CD8-positive, alpha-beta memory T cell (primary cell): Measurements from ENCODE around the gene IKZF1. TPM values are rescaled to one million over a fixed set of nuclear protein-coding genes. Genes with fewer than 3 reads are reported as not detected.

Experiments used
- CTCF ChIA-PET: fragments of 350-600 bp; sonication (Branson Sonifier 250); formaldehyde crosslinking; loops from one replicate; lab custom pipeline; 2021; ENCODE audit warnings: antibody characterized with exemption; lab: Charles Lee
- POLR2A ChIA-PET: fragments of 350-600 bp; sonication (Branson Sonifier 250); formaldehyde crosslinking; loops from one replicate; lab custom pipeline; 2021; ENCODE audit warnings: antibody characterized with exemption; lab: Charles Lee
- DNase-seq, 5 donors: peaks; one replicate each; pipeline versions ENCODE4 v3.0.0 to v3.0.0-alpha.2; 2020 to 2022; ENCODE audit warnings: mixed read lengths in 1 of 5
- H3K27ac ChIP-seq: one replicate; pipeline ENCODE4 v1.7.0; 2013; ENCODE audit warnings: low read depth, mild to moderate bottlenecking, low read length, moderate library complexity
- H3K27me3 ChIP-seq: 2 replicates; pipeline ENCODE4 v1.7.0; 2013; ENCODE audit warnings: low read length, mild to moderate bottlenecking; ENCODE audit not compliant: insufficient read depth, poor library complexity, severe bottlenecking
- H3K36me3 ChIP-seq: 2 replicates; pipeline ENCODE4 v1.7.0; 2013; ENCODE audit warnings: mild to moderate bottlenecking, low read length, moderate library complexity; ENCODE audit not compliant: insufficient read depth
- H3K4me1 ChIP-seq: 2 replicates; pipeline ENCODE4 v1.7.0; 2013; ENCODE audit warnings: mild to moderate bottlenecking, low read length, moderate library complexity; ENCODE audit not compliant: insufficient read depth
- H3K4me3 ChIP-seq: 2 replicates; pipeline ENCODE4 v1.7.0; 2013; ENCODE audit warnings: mild to moderate bottlenecking, low read length
- H3K9me3 ChIP-seq: 2 replicates; pipeline ENCODE4 v1.7.0; 2013; ENCODE audit warnings: mild to moderate bottlenecking, low read length
- H3K27ac Mint-ChIP-seq, 8 donors: one replicate each; pipeline ENCODE4 v1.8.0; 2020 to 2021; ENCODE audit warnings: mixed read lengths in 8 of 8, mild to moderate bottlenecking in 6 of 8, inconsistent platforms in 3 of 8, moderate library complexity in 3 of 8
- H3K27me3 Mint-ChIP-seq, 2 donors: one replicate each; pipeline ENCODE4 v1.8.0; 2020 to 2021; ENCODE audit warnings: mixed read lengths in 2 of 2, mild to moderate bottlenecking in 1 of 2, moderate library complexity in 1 of 2
- H3K36me3 Mint-ChIP-seq, 3 donors: one replicate each; pipeline ENCODE4 v1.8.0; 2020 to 2021; ENCODE audit warnings: mixed read lengths in 3 of 3, inconsistent platforms in 1 of 3, mild to moderate bottlenecking in 1 of 3
- H3K4me1 Mint-ChIP-seq, 3 donors: one replicate each; pipeline ENCODE4 v1.8.0; 2020 to 2021; ENCODE audit warnings: mixed read lengths in 3 of 3, inconsistent platforms in 1 of 3, mild to moderate bottlenecking in 1 of 3
- H3K4me3 Mint-ChIP-seq, 7 donors: one replicate each; pipeline ENCODE4 v1.8.0; 2020 to 2021; ENCODE audit warnings: mixed read lengths in 7 of 7, mild to moderate bottlenecking in 6 of 7, moderate library complexity in 4 of 7, inconsistent platforms in 2 of 7
- H3K9me3 Mint-ChIP-seq, 5 donors: one replicate each; pipeline ENCODE4 v1.8.0; 2020 to 2022; ENCODE audit warnings: mixed read lengths in 5 of 5, mild to moderate bottlenecking in 3 of 5, moderate library complexity in 2 of 5, inconsistent platforms in 1 of 5
- polyA plus RNA-seq: library from polyadenylated mRNA; unstranded; fragments of 300-500 nt; fragmentation: Illumina TruSeq; gene quantifications from one replicate; pipeline ENCODE4 v1.2.3, GENCODE V29; 2021
- total RNA-seq, 2 experiments: library from RNA; stranded (reverse); gene quantifications; one replicate each; pipeline ENCODE4 v1.2.3, GENCODE V29; 2021

The IKZF1 gene
- total and polyA plus RNA-seq, 3 experiments from 2014 or later: 225 to 238 (median 226) TPM

DNA sequence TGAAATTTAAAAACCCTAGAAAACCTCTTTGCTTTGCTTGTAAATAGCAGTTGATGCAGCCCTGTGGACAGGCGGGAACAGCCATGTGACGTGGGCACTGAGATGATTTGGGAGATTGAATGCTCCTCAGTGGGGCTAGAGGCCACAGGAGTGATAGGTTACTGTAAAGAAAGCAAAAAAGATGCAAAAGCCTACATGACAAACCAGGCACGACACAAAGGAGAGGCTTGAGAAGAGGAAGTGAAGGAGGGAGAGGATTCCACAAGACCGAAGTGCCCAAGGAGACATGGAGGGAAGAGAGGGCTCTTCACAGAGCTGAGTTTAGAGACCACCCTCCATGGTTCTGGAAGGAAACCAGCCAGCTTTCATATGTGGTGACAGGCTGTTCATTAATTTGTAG, 25.7 kb downstream of the IKZF1 start:
- Mint-ChIP-seq H3K9me3 (no peaks in the 10 kb centered on the region), H3K27ac (peak overlapping the region in 2 of 8 donors; percentile 86 to 94), H3K36me3 (peaks cover 5 to 68% (median 20%) of the 10 kb centered on the region in 3 donors), H3K4me3 (peak overlapping the region in 1 of 7 donors; percentile 35), H3K27me3 (no peaks in the 10 kb centered on the region), H3K4me1 (peaks cover 20 to 34% (median 30%) of the 10 kb centered on the region in 3 donors)
- CTCF ChIA-PET: interaction anchor here (1.2 to 4.3 kb wide), 8 partner anchors 9 to 123 kb away, joined by 3 to 37 read pairs (median 7); no protein-coding TSS in a partner anchor
- Histone ChIP-seq H3K4me1 (peaks cover 97% of the 10 kb centered on the region), H3K9me3 (no peaks in the 10 kb centered on the region), H3K4me3 (peak overlapping the region; percentile 12), H3K27ac (peak overlapping the region; percentile 39), H3K36me3 (peaks cover 27% of the 10 kb centered on the region), H3K27me3 (no peaks in the 10 kb centered on the region)
- POLR2A ChIA-PET: interaction anchor here (1.3 to 3.5 kb wide), 7 partner anchors 12 to 124 kb away, joined by 3 to 28 read pairs (median 8); no protein-coding TSS in a partner anchor
- DNase-seq: no peak

GRCh38 chr7:50330696-50331095, 26.2 kb downstream of the IKZF1 start:
- H3K27ac ChIP-seq: peak overlapping the region; percentile 39
- Mint-ChIP-seq H3K9me3 (no peaks in the 10 kb centered on the region), H3K4me1 (peaks cover 19 to 29% (median 29%) of the 10 kb centered on the region in 3 donors), H3K4me3 (peak overlapping the region in 1 of 7 donors; percentile 35), H3K27me3 (no peaks in the 10 kb centered on the region), H3K36me3 (peaks cover 5 to 64% (median 20%) of the 10 kb centered on the region in 3 donors), H3K27ac (peak overlapping the region in 2 of 8 donors; percentile 86 to 94)
- no peaks in the 10 kb centered on the region for H3K27me3 ChIP-seq
- ChIA-PET POLR2A (interaction anchor here (0.6 to 3.5 kb wide), 13 partner anchors 11 to 125 kb away, joined by 3 to 28 read pairs (median 6); partner anchors contain the start of gene IKZF1), CTCF (interaction anchor here (1.1 to 4.3 kb wide), 11 partner anchors 9 to 124 kb away, joined by 3 to 37 read pairs (median 7); no protein-coding TSS in a partner anchor)
- peaks cover 97% of the 10 kb centered on the region for H3K4me1 ChIP-seq
- peak overlapping the region; percentile 12 for H3K4me3 ChIP-seq
- peaks cover 25% of the 10 kb centered on the region for H3K36me3 ChIP-seq
- DNase-seq: no peak
- no peaks in the 10 kb centered on the region for H3K9me3 ChIP-seq

DNA sequence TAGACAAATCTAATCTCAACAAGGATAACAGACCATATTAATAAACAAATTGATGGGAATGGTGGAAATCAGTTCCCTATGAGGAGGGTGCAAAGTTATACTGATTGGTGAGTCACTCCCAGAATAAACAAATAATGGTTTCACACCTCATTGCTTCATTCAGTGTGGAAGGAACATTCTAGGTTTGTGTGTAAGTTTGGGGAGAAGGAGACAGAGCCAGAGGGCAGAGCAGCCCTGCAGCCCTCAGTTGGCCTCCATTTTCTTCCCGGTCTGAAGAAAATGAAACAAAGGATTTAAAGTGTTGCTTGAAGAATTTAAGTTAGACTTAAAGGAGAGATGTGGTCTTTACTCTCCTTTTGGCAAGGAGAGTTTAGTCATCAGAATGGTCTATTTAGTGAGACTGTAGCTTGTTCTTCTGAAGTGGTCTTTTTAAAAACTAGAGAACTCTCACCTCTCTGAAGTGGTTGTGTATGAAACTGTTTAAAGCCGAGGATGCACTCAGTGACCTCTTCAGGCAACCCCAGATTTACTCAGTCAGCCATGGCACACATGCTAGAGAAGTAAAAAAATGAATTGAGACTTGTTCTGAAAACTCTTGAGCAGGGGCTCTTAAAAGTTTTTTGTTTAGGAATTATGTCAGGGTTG, 27.2 kb downstream of the IKZF1 start:
- Mint-ChIP-seq H3K9me3 (no peaks in the 10 kb centered on the region), H3K4me3 (no peak overlapping the region), H3K27me3 (no peaks in the 10 kb centered on the region), H3K36me3 (peaks cover 5 to 57% (median 13%) of the 10 kb centered on the region in 3 donors), H3K27ac (peak overlapping the region in 1 of 8 donors; percentile 86), H3K4me1 (peaks cover 9 to 19% (median 19%) of the 10 kb centered on the region in 3 donors)
- Histone ChIP-seq H3K27me3 (no peaks in the 10 kb centered on the region), H3K4me1 (peaks cover 97% of the 10 kb centered on the region), H3K27ac (peak overlapping the region; percentile 21), H3K4me3 (peak overlapping the region; percentile 20), H3K36me3 (peaks cover 16% of the 10 kb centered on the region), H3K9me3 (no peaks in the 10 kb centered on the region)
- POLR2A ChIA-PET: interaction anchor here (0.7 to 3.5 kb wide), 17 partner anchors 10 to 126 kb away, joined by 3 to 28 read pairs (median 6); partner anchors contain the start of gene IKZF1
- peak in 3 of 5 donors; percentile 71 to 81 (median 79) for DNase-seq
- CTCF ChIA-PET: interaction anchor here (0.7 to 4.3 kb wide), 12 partner anchors 9 to 127 kb away, joined by 3 to 37 read pairs (median 6); no protein-coding TSS in a partner anchor

DNA sequence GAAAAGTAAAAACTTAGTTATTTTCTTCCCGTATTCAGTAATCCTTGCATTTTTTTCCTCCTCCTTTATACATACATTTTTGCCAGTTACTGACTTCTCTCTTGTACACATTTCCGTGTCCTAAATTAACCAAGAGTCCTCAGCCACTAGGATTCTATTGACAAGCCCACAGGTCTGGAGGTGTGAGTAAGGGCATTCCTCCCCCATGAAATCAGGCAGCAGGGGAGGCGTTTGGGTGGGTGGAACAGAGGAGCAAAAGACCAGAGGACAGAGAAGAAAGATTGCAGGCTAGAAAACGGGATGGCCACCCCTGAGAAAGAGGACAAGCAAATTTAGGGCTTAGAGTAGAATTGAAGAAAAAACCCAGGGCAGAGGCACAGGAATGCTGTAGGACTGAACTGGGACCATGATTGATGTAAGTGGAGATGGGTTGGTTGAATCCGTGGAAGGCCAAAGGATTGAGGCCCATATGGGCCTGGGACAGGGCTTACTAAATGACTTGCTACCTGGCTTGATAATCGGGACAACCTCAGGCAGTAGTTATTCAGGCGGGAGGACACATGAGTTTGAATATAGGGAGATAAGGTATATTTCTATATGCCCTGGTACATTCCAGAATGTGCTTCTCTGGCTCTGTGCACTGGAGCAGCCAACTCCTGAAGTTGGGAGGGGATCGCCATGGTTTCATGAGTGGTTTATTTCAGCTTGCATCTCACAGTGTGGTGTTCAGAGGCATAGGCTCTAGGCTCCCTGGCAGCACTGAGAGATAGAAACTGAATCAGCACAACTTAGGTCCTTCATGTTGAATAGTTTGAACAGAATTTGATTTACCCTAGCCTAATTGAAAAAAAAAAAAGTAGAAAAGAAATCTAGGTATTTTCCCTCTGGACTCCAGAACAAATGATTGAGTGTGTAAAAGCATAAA, 28.0 kb downstream of the IKZF1 start:
- ChIA-PET CTCF (interaction anchor here (0.8 to 4.3 kb wide), 9 partner anchors 10 to 126 kb away, joined by 3 to 37 read pairs (median 6); no protein-coding TSS in a partner anchor), POLR2A (interaction anchor here (0.8 to 3.5 kb wide), 20 partner anchors 9 to 126 kb away, joined by 3 to 28 read pairs (median 5); no protein-coding TSS in a partner anchor)
- Mint-ChIP-seq H3K4me1 (peaks cover 5 to 11% (median 11%) of the 10 kb centered on the region in 3 donors), H3K4me3 (no peak overlapping the region), H3K27me3 (no peaks in the 10 kb centered on the region), H3K36me3 (peaks cover 5 to 56% (median 14%) of the 10 kb centered on the region in 3 donors), H3K9me3 (no peaks in the 10 kb centered on the region), H3K27ac (peak overlapping the region in 1 of 8 donors; percentile 86)
- Histone ChIP-seq H3K27ac (peak overlapping the region; percentile 41), H3K36me3 (peaks cover 11% of the 10 kb centered on the region), H3K9me3 (no peaks in the 10 kb centered on the region), H3K4me1 (peaks cover 97% of the 10 kb centered on the region), H3K4me3 (peak overlapping the region; percentile 7), H3K27me3 (no peaks in the 10 kb centered on the region)
- no peak for DNase-seq

GRCh38 chr7:50333221-50333651, 28.7 kb downstream of the IKZF1 start:
- no peak overlapping the region for H3K27ac Mint-ChIP-seq
- POLR2A ChIA-PET: interaction anchor here (0.6 to 3.5 kb wide), 17 partner anchors 9 to 127 kb away, joined by 3 to 13 read pairs (median 3); no protein-coding TSS in a partner anchor
- H3K36me3 ChIP-seq: peaks cover 4% of the 10 kb centered on the region

DNA sequence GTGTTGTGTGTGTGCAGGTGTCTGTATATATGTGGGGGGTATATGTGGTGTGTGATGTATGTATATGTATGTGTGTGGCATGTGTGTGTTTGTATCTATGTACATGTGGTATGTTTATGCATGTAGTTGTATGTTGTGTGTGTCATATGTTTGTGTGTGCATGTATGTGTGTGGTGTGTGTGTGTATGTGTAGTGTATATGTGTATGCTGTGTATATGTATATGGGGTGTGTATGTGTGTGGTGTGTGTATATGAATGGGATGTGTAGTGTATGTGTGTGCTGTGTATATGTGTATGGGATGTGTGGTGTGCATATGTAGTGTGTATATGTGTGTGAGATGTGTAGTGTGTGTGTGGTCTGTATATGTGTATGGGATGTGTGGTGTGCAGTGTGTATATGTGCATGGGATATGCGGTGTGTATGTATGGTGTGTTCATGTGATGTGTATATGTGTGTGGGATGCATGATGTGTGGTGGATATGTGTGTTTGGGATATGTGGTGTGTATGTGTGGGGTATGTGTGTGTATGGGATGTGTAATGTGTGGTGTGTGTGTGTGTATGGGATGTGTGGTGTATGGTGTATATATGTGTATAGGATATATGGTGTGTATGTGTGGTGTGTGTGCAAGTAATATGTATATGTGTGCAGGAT, 30.0 kb downstream of the IKZF1 start:
- no peak overlapping the region for H3K27ac Mint-ChIP-seq
- no peaks in the 10 kb centered on the region for H3K4me1 Mint-ChIP-seq
- no peaks in the 10 kb centered on the region for H3K27me3 Mint-ChIP-seq
- no peaks in the 10 kb centered on the region for H3K9me3 Mint-ChIP-seq
- no peak for DNase-seq
- peak overlapping the region; percentile 7 for H3K4me3 ChIP-seq
- H3K27ac ChIP-seq: no peak overlapping the region
- no peaks in the 10 kb centered on the region for H3K27me3 ChIP-seq
- H3K4me1 ChIP-seq: peaks cover 100% of the 10 kb centered on the region
- peaks cover 5 to 48% (median 11%) of the 10 kb centered on the region in 3 donors for H3K36me3 Mint-ChIP-seq
- no peak overlapping the region for H3K4me3 Mint-ChIP-seq
- H3K9me3 ChIP-seq: no peaks in the 10 kb centered on the region
- ChIA-PET CTCF (interaction anchor here (1.1 to 1.6 kb wide), 2 partner anchors 15 to 129 kb away, joined by 5 to 6 read pairs; no protein-coding TSS in a partner anchor), POLR2A (interaction anchor here (1.3 to 1.6 kb wide), 3 partner anchors 8 to 26 kb away, joined by 6 read pairs; no protein-coding TSS in a partner anchor)
- H3K36me3 ChIP-seq: no peaks in the 10 kb centered on the region

More at GRCh38 chr7:50333221-50333651, 28.7 kb downstream of the IKZF1 start:
- Mint-ChIP-seq H3K4me3 (no peak overlapping the region), H3K4me1 (peaks cover 3 to 5% (median 4%) of the 10 kb centered on the region in 3 donors), H3K36me3 (peaks cover 5 to 55% (median 9%) of the 10 kb centered on the region in 3 donors), H3K9me3 (no peaks in the 10 kb centered on the region), H3K27me3 (no peaks in the 10 kb centered on the region)
- no peaks in the 10 kb centered on the region for H3K27me3 ChIP-seq
- DNase-seq: peak; percentile 46 to 73 (median 65)
- H3K4me1 ChIP-seq: peaks cover 97% of the 10 kb centered on the region
- peak overlapping the region; percentile 41 for H3K27ac ChIP-seq
- peak overlapping the region; percentile 7 for H3K4me3 ChIP-seq
- CTCF ChIA-PET: interaction anchor here (0.8 to 4.3 kb wide), 8 partner anchors 9 to 128 kb away, joined by 3 to 37 read pairs (median 5); no protein-coding TSS in a partner anchor
- H3K9me3 ChIP-seq: no peaks in the 10 kb centered on the region
